HG02759 (cell line): ENCODE data around the gene FBXL15.

ENCODE experiments used
- ATAC-seq: cut with Tn5 transposase; IDR thresholded peaks from one replicate; pipeline ENCODE4 v1.9.1; 2021; ENCODE audit warnings: mild to moderate bottlenecking, moderate library complexity; ENCODE audit not compliant: unreplicated experiment

FBXL15 gene

GRCh38 chr10:102397222-102398171 lies 23.1 kb upstream of the FBXL15 start:
- no peak for ATAC-seq

GRCh38 chr10:102398172-102399020 lies 22.2 kb upstream of the FBXL15 start:
- ATAC-seq, result no peak

- ATAC-seq, result peak; percentile 52
Observed at GRCh38 chr10:102399217-102400021, 21.2 kb upstream of the FBXL15 start.

- ATAC-seq, result no peak
Observed at GRCh38 chr10:102400076-102400475, 20.6 kb upstream of the FBXL15 start.

GRCh38 chr10:102400598-102401341 lies 19.9 kb upstream of the FBXL15 start:
- ATAC-seq, result no peak

- no peak for ATAC-seq
Observed at GRCh38 chr10:102401342-102401654, 19.3 kb upstream of the FBXL15 start.

- ATAC-seq, result no peak
Observed at GRCh38 chr10:102401735-102402511, 18.7 kb upstream of the FBXL15 start.

GRCh38 chr10:102402512-102402896 lies 18.1 kb upstream of the FBXL15 start:
- no peak for ATAC-seq

GRCh38 chr10:102403115-102403514 lies 17.5 kb upstream of the FBXL15 start:
- no peak for ATAC-seq

GRCh38 chr10:102404361-102405107 lies 16.1 kb upstream of the FBXL15 start:
- no peak for ATAC-seq

- no peak for ATAC-seq
Observed at GRCh38 chr10:102405108-102405571, 15.5 kb upstream of the FBXL15 start.

GRCh38 chr10:102405632-102406031 lies 15.0 kb upstream of the FBXL15 start:
- no peak for ATAC-seq

- ATAC-seq, result no peak
Observed at GRCh38 chr10:102406815-102407214, 13.8 kb upstream of the FBXL15 start.

- no peak for ATAC-seq
Observed at GRCh38 chr10:102407425-102408130, 13.1 kb upstream of the FBXL15 start.

- ATAC-seq, result no peak
Observed at GRCh38 chr10:102408131-102408727, 12.4 kb upstream of the FBXL15 start.

- ATAC-seq, result no peak
Observed at GRCh38 chr10:102408728-102409603, 11.7 kb upstream of the FBXL15 start.
